ENCODE data around the gene ADAMTSL2.

- TF ChIP-seq CTCF (IDR thresholded peaks at IDR 0.05) = no peak
- no peak for TF ChIP-seq EP300 (IDR thresholded peaks at IDR 0.05; ENCODE audit: low read depth)
Measured at GRCh38 chr9:133533857-133534256, 647 bp upstream of the ADAMTSL2 start.
